ENCODE results near the gene RIN3.

DNA sequence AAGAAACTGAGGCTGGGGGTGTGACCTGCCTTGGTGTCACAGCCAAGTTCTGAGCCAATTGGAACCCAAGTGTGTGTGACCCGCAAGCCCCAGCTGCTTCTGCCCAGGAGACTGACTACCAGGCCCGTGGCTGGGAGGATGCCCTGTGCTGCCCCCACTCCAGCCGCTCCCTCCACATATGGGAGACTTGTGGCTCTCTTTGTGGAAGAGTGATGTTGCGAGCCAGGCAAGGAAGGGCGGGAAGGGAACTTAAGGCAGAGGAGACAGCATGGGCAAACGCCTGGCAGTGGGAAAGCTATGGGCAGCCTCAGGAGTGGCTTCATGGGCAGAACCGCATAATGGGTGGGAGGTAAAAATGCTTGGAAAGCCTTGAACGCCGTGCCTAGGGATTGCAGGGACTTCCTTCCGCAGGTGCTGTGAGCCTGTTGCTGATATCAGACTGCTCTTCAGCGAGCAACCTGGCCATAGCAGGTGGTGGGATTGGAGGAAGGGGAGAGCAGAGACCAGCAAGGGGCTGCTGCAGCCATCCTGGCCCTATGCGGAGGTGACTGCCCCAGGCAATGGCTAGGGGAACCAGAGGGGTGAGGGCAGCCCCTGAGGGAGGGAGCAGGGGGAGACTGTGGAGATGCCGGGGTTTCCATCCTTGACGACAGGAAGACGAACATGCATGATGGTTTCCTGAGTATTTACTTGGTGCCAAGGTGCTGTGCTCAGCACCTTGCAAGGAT is 119.1 kb downstream of the RIN3 start:
- TF ChIP-seq, protein P1, sequence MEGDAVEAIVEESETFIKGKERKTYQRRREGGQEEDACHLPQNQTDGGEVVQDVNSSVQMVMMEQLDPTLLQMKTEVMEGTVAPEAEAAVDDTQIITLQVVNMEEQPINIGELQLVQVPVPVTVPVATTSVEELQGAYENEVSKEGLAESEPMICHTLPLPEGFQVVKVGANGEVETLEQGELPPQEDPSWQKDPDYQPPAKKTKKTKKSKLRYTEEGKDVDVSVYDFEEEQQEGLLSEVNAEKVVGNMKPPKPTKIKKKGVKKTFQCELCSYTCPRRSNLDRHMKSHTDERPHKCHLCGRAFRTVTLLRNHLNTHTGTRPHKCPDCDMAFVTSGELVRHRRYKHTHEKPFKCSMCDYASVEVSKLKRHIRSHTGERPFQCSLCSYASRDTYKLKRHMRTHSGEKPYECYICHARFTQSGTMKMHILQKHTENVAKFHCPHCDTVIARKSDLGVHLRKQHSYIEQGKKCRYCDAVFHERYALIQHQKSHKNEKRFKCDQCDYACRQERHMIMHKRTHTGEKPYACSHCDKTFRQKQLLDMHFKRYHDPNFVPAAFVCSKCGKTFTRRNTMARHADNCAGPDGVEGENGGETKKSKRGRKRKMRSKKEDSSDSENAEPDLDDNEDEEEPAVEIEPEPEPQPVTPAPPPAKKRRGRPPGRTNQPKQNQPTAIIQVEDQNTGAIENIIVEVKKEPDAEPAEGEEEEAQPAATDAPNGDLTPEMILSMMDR (IDR thresholded peaks at IDR 0.05), result no peak
- TF ChIP-seq EP300 (IDR thresholded peaks at IDR 0.05), result no peak
